ENCODE data around the gene FZR1.

- no peak for TF ChIP-seq POLR2A (IDR thresholded peaks at IDR 0.05)
- TF ChIP-seq CTCF (IDR thresholded peaks at IDR 0.05) = no peak
- TF ChIP-seq EP300 (IDR thresholded peaks at IDR 0.05) = no peak
Measured at GRCh38 chr19:3526507-3527237, 20.6 kb downstream of the FZR1 start.

Measured in ovary (tissue), 3 donors.